ENCODE results near the gene OR6B1. TPM values are rescaled to one million over a fixed set of nuclear protein-coding genes. Genes with fewer than 3 reads are reported as not detected.
"Not testable (repeated sequence)": the region's sequence is repeated elsewhere in the genome, so short reads cannot be mapped to it uniquely, and the experiment has no call there.

OR6B1 gene
- total RNA-seq, 4 donors from 2014 or later = not detected

DNA sequence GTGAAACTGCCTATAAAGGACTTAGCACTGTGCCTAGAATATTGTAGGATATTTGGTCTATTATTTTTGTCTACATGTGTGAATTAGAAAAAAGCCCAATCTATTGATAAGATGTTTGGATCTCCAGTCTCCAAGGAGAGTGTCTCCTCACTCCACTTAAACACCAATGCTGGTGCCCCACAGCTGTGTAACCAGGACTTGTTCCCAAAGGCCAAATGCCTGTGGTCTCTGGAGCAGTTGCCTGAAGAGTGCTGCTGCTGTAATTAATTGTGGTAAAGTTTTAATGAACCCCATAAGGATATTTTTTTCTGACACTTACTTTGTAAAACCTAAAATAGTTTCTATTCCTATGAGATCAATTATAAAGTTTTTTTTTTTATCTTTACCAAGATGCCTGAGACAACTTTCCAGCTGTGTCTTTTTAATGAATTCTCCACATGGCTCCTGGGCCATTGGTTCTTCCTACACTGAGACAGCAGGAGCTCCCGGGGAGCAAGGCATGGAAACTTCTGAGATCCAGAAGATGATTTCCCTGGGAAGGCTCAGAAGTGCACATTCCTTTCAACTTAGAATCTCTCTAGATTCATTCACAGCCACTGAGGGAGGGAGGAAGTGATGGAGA lies 37.4 kb downstream of the OR6B1 start:
- Histone ChIP-seq H3K27me3 (no peaks in the 10 kb centered on the region), H3K9me3 (no peaks in the 10 kb centered on the region), H3K27ac (no peak overlapping the region), H3K4me3 (no peak overlapping the region), H3K4me1 (no peaks in the 10 kb centered on the region), H3K36me3 (no peaks in the 10 kb centered on the region)
- intact Hi-C loops (cut with DNase I) = no loop called here
- no peak for TF ChIP-seq POLR2A (IDR thresholded peaks at IDR 0.05)
- TF ChIP-seq, protein P1, sequence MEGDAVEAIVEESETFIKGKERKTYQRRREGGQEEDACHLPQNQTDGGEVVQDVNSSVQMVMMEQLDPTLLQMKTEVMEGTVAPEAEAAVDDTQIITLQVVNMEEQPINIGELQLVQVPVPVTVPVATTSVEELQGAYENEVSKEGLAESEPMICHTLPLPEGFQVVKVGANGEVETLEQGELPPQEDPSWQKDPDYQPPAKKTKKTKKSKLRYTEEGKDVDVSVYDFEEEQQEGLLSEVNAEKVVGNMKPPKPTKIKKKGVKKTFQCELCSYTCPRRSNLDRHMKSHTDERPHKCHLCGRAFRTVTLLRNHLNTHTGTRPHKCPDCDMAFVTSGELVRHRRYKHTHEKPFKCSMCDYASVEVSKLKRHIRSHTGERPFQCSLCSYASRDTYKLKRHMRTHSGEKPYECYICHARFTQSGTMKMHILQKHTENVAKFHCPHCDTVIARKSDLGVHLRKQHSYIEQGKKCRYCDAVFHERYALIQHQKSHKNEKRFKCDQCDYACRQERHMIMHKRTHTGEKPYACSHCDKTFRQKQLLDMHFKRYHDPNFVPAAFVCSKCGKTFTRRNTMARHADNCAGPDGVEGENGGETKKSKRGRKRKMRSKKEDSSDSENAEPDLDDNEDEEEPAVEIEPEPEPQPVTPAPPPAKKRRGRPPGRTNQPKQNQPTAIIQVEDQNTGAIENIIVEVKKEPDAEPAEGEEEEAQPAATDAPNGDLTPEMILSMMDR (IDR thresholded peaks at IDR 0.05) = no peak
- WGBS, 2 donors = 38% methylated on average over 1 of the region's 1 CpG; no CpG with 5 or more reads in 1 of the 2 donors
- no peak for DNase-seq

DNA sequence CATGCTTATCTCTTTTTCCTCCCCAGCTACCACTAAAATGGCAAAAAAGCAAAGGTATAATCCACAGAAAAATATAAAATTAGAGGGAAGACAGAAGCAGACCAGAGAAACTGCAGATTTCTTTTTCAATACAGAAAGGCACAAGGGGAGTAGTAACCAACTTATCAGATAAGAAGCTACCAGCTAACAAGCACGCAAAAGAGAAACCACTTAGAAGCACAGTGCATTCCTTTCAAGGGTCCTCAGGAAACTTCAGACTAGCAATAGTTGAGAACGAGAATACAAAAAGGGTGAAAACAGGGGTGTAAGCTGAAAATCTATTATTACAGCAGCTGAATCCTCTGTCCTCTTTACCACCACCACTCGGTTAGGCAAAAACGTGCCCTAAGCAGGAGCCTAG lies 38.8 kb downstream of the OR6B1 start:
- Histone ChIP-seq H3K4me3 (no peak overlapping the region), H3K9me3 (no peaks in the 10 kb centered on the region), H3K27ac (no peak overlapping the region), H3K27me3 (no peaks in the 10 kb centered on the region), H3K4me1 (no peaks in the 10 kb centered on the region), H3K36me3 (no peaks in the 10 kb centered on the region)
- 39 to 73% methylated on average over 4 of the region's 4 CpGs for whole genome bisulfite sequencing, 2 donors
- TF ChIP-seq, protein P1 (IDR thresholded peaks at IDR 0.05) = no peak
- TF ChIP-seq POLR2A (IDR thresholded peaks at IDR 0.05) = no peak
- DNase-seq = no peak
- intact Hi-C loops (cut with DNase I) = no loop called here

DNA sequence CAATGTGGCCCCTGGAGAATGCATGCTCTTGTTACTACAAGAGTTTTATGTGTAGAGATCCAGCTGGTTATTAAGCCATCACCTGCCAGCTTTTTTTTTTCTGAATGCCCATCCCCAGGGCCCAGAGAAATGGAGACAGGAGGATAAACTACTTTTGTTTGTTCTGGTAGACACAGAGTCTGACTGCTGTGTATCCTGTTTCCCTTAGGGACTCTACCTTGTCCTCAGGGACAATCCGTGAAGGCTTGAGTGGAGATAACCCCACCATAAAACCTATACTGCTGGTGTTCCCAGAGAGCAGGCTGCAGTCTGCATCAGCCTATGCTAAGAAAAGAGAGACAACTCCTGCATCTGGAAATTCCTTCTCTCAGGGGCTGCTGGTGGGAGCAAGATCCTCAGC lies 48.5 kb downstream of the OR6B1 start, which contains the start of gene OR2A5:
TSS of gene OR2A5 (plus strand) at position 301 of the 400 bp plus-strand sequence. CDS start 1,454 bp downstream, outside the sequence.
- intact Hi-C loops (cut with DNase I) = no loop called here
- Histone ChIP-seq H3K36me3 (no peaks in the 10 kb centered on the region), H3K27me3 (no peaks in the 10 kb centered on the region), H3K27ac (no peak within 1 kb of the TSS), H3K4me1 (no peaks in the 10 kb centered on the region), H3K4me3 (no peak within 1 kb of the TSS), H3K9me3 (no peaks in the 10 kb centered on the region)
- 80 to 100% methylated on average over 1 of the region's 1 CpG for WGBS, 2 donors
- no peak for DNase-seq
- TF ChIP-seq POLR2A (IDR thresholded peaks at IDR 0.05) = no peak
- TF ChIP-seq, protein P1 (IDR thresholded peaks at IDR 0.05) = no peak

DNA sequence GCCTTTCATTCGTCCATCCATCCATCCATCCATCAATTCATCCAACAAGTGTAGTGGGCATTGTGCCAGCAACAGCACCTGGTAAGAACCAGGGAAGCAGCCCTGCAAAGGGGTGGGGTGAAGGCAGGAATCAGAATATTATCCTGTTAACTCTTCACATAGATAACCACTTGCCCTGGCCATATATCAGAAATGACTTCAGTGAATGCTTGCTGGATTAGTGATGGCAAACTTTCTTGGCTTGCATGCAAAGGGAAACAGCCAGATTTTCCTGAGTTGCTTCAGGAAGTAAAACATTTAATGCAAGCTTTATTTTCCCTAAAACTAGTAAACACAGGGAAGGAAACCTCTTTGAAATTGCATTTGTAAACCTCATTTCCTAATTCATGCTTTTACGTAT lies 49.4 kb downstream of the OR6B1 start:
- WGBS, 2 donors = 32 to 66% methylated on average over 2 of the region's 2 CpGs
- intact Hi-C loops (cut with DNase I) = no loop called here
- no peaks in the 10 kb centered on the region for H3K27me3 ChIP-seq
- H3K36me3 ChIP-seq = no peaks in the 10 kb centered on the region
- TF ChIP-seq, protein P1 (IDR thresholded peaks at IDR 0.05) = no peak
- no peak for TF ChIP-seq POLR2A (IDR thresholded peaks at IDR 0.05)
- H3K9me3 ChIP-seq = no peaks in the 10 kb centered on the region
- no peak overlapping the region for H3K4me3 ChIP-seq
- H3K27ac ChIP-seq = no peak overlapping the region
- H3K4me1 ChIP-seq = no peaks in the 10 kb centered on the region
- DNase-seq = no peak

DNA sequence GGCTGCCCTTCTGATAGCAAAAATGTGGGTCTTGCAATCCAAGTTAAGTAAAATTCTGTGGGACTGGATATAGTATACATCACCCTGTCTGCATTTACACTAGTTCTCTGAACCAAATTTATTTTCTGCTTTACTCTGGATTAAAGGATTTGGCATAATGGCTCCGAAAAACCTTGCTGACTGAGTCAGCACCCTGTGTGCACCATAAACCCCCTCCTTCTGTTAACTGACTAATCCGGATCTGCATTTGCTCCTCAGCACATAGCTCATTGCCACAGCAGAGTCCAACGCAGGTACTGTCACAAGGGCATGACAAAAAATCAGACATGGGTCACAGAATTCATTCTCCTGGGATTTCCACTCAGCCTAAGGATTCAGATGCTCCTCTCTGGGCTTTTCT lies 50.0 kb downstream of the OR6B1 start:
- Histone ChIP-seq H3K4me3 (no peak overlapping the region), H3K9me3 (no peaks in the 10 kb centered on the region), H3K27me3 (no peaks in the 10 kb centered on the region), H3K4me1 (no peaks in the 10 kb centered on the region), H3K36me3 (no peaks in the 10 kb centered on the region), H3K27ac (no peak overlapping the region)
- TF ChIP-seq, protein P1 (IDR thresholded peaks at IDR 0.05) = no peak
- TF ChIP-seq POLR2A (IDR thresholded peaks at IDR 0.05) = no peak
- 34 to 37% methylated on average over 3 of the region's 3 CpGs for WGBS, 2 donors
- intact Hi-C loops (cut with DNase I) = no loop called here
- DNase-seq = no peak

DNA sequence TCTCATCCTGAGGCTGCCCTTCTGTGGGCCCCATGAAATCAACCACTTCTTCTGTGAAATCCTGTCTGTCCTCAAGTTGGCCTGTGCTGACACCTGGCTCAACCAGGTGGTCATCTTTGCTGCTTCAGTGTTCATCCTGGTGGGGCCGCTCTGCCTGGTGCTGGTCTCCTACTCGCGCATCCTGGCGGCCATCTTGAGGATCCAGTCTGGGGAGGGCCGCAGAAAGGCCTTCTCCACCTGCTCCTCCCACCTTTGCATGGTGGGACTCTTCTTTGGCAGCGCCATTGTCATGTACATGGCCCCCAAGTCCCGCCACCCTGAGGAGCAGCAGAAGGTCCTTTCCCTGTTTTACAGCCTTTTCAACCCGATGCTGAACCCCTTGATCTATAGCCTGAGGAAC lies 50.8 kb downstream of the OR6B1 start:
- H3K27me3 ChIP-seq; H3K27ac ChIP-seq; H3K36me3 ChIP-seq; H3K4me1 ChIP-seq; intact Hi-C loops (cut with DNase I); H3K9me3 ChIP-seq; DNase-seq; H3K4me3 ChIP-seq: not testable (repeated sequence)
- WGBS, 2 donors = 84 to 88% methylated on average over 5 to 6 of the region's 8 CpGs

Measured in esophagus squamous epithelium (tissue), 5 donors.